HAP-1 (cell line): ENCODE results near the gene ERCC1.
A peak's percentile ranks its signal among the peaks of the same experiment; 100 is the strongest.

Experiments used
- DNase-seq, 2 experiments: peaks; one replicate each; pipeline ENCODE4 v3.0.0-alpha.2; 2016 to 2020; ENCODE audit warnings: low spot score in 2 of 2
- H3K27me3 ChIP-seq: fragments of 250-450 bp; sonication (Bioruptor Pico); 2 replicates; pipeline ENCODE4 v1.5.1; 2020; ENCODE audit warnings: low read depth, mild to moderate bottlenecking, moderate library complexity
- H3K36me3 ChIP-seq: fragments of 250-450 bp; sonication (Bioruptor Pico); replicated peaks from 2 replicates; pipeline ENCODE4 v1.5.1; 2020; ENCODE audit warnings: mild to moderate bottlenecking
- H3K4me1 ChIP-seq: fragments of 250-450 bp; sonication (Bioruptor Pico); 2 replicates; pipeline ENCODE4 v1.5.1; 2020; ENCODE audit warnings: mild to moderate bottlenecking
- H3K4me3 ChIP-seq: fragments of 250-450 bp; sonication (Bioruptor Pico); 2 replicates; pipeline ENCODE4 v1.5.1; 2020; ENCODE audit warnings: mild to moderate bottlenecking, moderate library complexity
- H3K9me3 ChIP-seq: fragments of 250-450 bp; sonication (Bioruptor Pico); 2 replicates; pipeline ENCODE4 v1.5.1; 2020; ENCODE audit warnings: mild to moderate bottlenecking, moderate library complexity
- in situ Hi-C: fragments of 300-500 bp; cut with MboI; formaldehyde crosslinking; loops from 3 replicates; pipeline ENCODE4 v1.14.3; 2020; ENCODE audit warnings: low sequenced_read_pairs, inconsistent platforms, mixed read lengths

The ERCC1 gene

GRCh38 chr19:45368737-45369340, 54.9 kb downstream of the ERCC1 start:
- peaks cover 11% of the 10 kb centered on the region for H3K4me1 ChIP-seq
- peak in 1 of 2 experiments; percentile 58 for DNase-seq
- H3K27me3 ChIP-seq, result no peaks in the 10 kb centered on the region
- H3K36me3 ChIP-seq, result peaks cover 46% of the 10 kb centered on the region
- no peaks in the 10 kb centered on the region for H3K9me3 ChIP-seq
- in situ Hi-C loops, result no loop called here
- H3K4me3 ChIP-seq, result peak overlapping the region; percentile 90

- Histone ChIP-seq H3K4me1 (peaks cover 11% of the 10 kb centered on the region), H3K27me3 (no peaks in the 10 kb centered on the region), H3K9me3 (no peaks in the 10 kb centered on the region), H3K4me3 (no peak overlapping the region), H3K36me3 (peaks cover 53% of the 10 kb centered on the region)
- in situ Hi-C loops, result no loop called here
- DNase-seq, result no peak
Observed at GRCh38 chr19:45368127-45368526, 55.6 kb downstream of the ERCC1 start.

GRCh38 chr19:45364696-45365095, 59.0 kb downstream of the ERCC1 start:
- Histone ChIP-seq H3K27me3 (no peaks in the 10 kb centered on the region), H3K9me3 (no peaks in the 10 kb centered on the region), H3K4me3 (no peak overlapping the region), H3K4me1 (peaks cover 5% of the 10 kb centered on the region), H3K36me3 (peaks cover 77% of the 10 kb centered on the region)
- no peak for DNase-seq
- in situ Hi-C loops, result no loop called here

- H3K27me3 ChIP-seq, result no peaks in the 10 kb centered on the region
- H3K4me1 ChIP-seq, result peaks cover under 1% of the 10 kb centered on the region
- H3K9me3 ChIP-seq, result no peaks in the 10 kb centered on the region
- no peak for DNase-seq
- in situ Hi-C loops, result no loop called here
- H3K36me3 ChIP-seq, result peaks cover 77% of the 10 kb centered on the region
- no peak overlapping the region for H3K4me3 ChIP-seq
Observed at GRCh38 chr19:45363861-45364459, 59.8 kb downstream of the ERCC1 start.

- in situ Hi-C loops, result no loop called here
- no peak overlapping the region for H3K4me3 ChIP-seq
- no peak for DNase-seq
- H3K27me3 ChIP-seq, result no peaks in the 10 kb centered on the region
- no peaks in the 10 kb centered on the region for H3K4me1 ChIP-seq
- peaks cover 74% of the 10 kb centered on the region for H3K36me3 ChIP-seq
- H3K9me3 ChIP-seq, result no peaks in the 10 kb centered on the region
Observed at GRCh38 chr19:45362291-45362690, 61.4 kb downstream of the ERCC1 start.

- Histone ChIP-seq H3K4me3 (no peak overlapping the region), H3K4me1 (no peaks in the 10 kb centered on the region), H3K9me3 (no peaks in the 10 kb centered on the region), H3K36me3 (peaks cover 76% of the 10 kb centered on the region), H3K27me3 (no peaks in the 10 kb centered on the region)
- in situ Hi-C loops, result no loop called here
- DNase-seq, result no peak
Observed at GRCh38 chr19:45361608-45362007, 62.1 kb downstream of the ERCC1 start.

- H3K4me3 ChIP-seq, result no peak overlapping the region
- in situ Hi-C loops, result no loop called here
- H3K4me1 ChIP-seq, result no peaks in the 10 kb centered on the region
- peaks cover 76% of the 10 kb centered on the region for H3K36me3 ChIP-seq
- DNase-seq, result no peak
- no peaks in the 10 kb centered on the region for H3K9me3 ChIP-seq
- H3K27me3 ChIP-seq, result no peaks in the 10 kb centered on the region
Observed at GRCh38 chr19:45358213-45358792, 65.4 kb downstream of the ERCC1 start.

GRCh38 chr19:45357445-45357783, 66.3 kb downstream of the ERCC1 start:
- Histone ChIP-seq H3K9me3 (no peaks in the 10 kb centered on the region), H3K36me3 (peaks cover 76% of the 10 kb centered on the region), H3K27me3 (no peaks in the 10 kb centered on the region), H3K4me3 (no peak overlapping the region), H3K4me1 (no peaks in the 10 kb centered on the region)
- no peak for DNase-seq
- in situ Hi-C loops, result no loop called here
